SK-N-MC (cell line): Measurements from ENCODE around the gene PAX7.

Experiments used
- DNase-seq: peaks from one replicate; pipeline ENCODE4 v3.0.0-alpha.2; 2011; ENCODE audit warnings: low read depth, low spot score
- H3K27ac ChIP-seq: fragments of 200-600 bp; sonication (generic); 2 replicates; pipeline ENCODE4 v1.5.1; 2016; ENCODE audit warnings: mixed run types
- H3K36me3 ChIP-seq: fragments of 200-600 bp; sonication (generic); 2 replicates; pipeline ENCODE4 v1.6.1; 2017; ENCODE audit warnings: antibody characterized with exemption, low read length, mixed read lengths; ENCODE audit not compliant: insufficient read depth
- H3K4me3 ChIP-seq: fragments of 200-600 bp; sonication (generic); 2 replicates; pipeline ENCODE4 v1.5.1; 2016
- H3K9ac ChIP-seq: fragments of 200-600 bp; sonication (generic); 2 replicates; pipeline ENCODE4 v1.8.0; 2017; ENCODE audit warnings: mixed run types, mixed read lengths; ENCODE audit not compliant: insufficient read length
- H3K9me3 ChIP-seq: fragments of 200-600 bp; sonication (generic); 2 replicates; pipeline ENCODE4 v1.6.1; 2017; ENCODE audit warnings: low read depth, mild to moderate bottlenecking, antibody characterized with exemption, low read length, moderate library complexity, mixed read lengths
- EZH2 ChIP-seq: fragments of 200-600 bp; sonication (generic); IDR thresholded peaks from one replicate; pipeline ENCODE4 v1.6.1; 2017; ENCODE audit warnings: antibody characterized with exemption
- FOXP2 ChIP-seq: optimal IDR thresholded peaks from 2 replicates; pipeline ENCODE3; 2011; ENCODE audit warnings: mild to moderate bottlenecking, moderate library complexity; ENCODE audit not compliant: insufficient read depth; ENCODE audit errors: extremely low read length, control extremely low read depth
- POLR2AphosphoS5 ChIP-seq: IDR thresholded peaks from 2 replicates; pipeline ENCODE4 v1.6.1; 2012; ENCODE audit warnings: mild to moderate bottlenecking, low read depth, low read length, borderline replicate concordance

Gene PAX7

DNA sequence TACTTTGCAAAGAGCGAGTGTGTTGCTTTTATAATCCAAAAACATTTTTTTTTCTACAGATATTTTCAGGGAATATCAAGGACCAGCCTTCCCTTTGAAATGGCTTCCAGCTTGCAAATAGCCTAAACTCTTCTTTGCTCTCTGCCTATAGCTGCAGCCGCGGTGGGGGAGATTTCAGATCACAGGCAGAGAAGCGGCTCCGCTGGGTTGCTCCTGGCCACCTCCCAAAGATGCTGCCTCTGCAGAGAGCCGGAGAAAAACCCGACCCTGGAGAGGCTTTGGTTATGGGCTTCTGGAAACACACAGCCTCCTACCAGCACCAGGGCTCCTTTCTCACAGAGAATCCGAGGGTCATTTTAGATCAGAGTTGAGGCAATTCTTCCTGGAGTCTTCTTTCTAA, 18.6 kb upstream of the PAX7 start:
- peaks cover 4% of the 10 kb centered on the region; the same call in 1 of the 2 replicates for H3K9me3 ChIP-seq
- peak overlapping the region; percentile 65 for H3K4me3 ChIP-seq
- no peaks in the 10 kb centered on the region for H3K36me3 ChIP-seq
- H3K27ac ChIP-seq, result peak overlapping the region; percentile 99
- TF ChIP-seq POLR2AphosphoS5, result no peak
- TF ChIP-seq FOXP2, result no peak
- TF ChIP-seq EZH2, result no peak
- H3K9ac ChIP-seq, result peak overlapping the region; percentile 72
- no peak for DNase-seq

DNA sequence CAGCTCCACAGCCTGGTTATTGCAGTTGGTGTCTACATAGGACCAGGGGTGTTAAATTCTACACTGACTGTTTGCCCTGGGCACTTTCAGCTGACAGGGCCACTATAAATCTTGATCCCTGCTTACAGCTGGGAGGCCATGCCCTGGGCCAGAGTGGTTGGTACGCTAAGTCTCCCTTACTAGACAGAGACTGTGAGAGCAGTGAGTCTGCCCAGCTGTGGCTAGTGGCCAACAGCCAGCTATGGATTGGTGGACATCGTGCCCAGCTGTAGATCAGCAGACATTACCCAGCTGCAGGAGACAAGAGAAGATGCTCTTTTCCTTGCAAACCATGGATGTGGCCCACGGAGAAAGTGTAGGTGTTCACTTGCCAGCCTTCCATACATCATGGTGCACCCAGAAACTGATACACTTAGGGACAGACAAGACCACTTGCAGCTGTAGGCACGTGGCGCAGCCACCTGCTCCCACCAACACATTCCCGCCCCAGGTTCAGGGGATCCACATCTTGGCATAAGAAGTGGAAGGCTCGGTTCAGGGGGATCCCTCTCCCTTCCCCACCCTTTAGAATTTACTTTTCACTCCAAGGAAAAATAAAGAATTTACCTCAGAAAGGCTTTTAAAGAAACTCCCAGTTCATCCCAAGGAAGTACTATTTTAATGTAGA, 16.4 kb upstream of the PAX7 start:
- H3K9me3 ChIP-seq, result peaks cover 4% of the 10 kb centered on the region; the same call in 1 of the 2 replicates
- no peak for TF ChIP-seq FOXP2
- TF ChIP-seq EZH2, result no peak
- no peak for TF ChIP-seq POLR2AphosphoS5
- H3K9ac ChIP-seq, result no peak overlapping the region
- no peak overlapping the region for H3K27ac ChIP-seq
- H3K36me3 ChIP-seq, result no peaks in the 10 kb centered on the region
- DNase-seq, result no peak
- no peak overlapping the region for H3K4me3 ChIP-seq

DNA sequence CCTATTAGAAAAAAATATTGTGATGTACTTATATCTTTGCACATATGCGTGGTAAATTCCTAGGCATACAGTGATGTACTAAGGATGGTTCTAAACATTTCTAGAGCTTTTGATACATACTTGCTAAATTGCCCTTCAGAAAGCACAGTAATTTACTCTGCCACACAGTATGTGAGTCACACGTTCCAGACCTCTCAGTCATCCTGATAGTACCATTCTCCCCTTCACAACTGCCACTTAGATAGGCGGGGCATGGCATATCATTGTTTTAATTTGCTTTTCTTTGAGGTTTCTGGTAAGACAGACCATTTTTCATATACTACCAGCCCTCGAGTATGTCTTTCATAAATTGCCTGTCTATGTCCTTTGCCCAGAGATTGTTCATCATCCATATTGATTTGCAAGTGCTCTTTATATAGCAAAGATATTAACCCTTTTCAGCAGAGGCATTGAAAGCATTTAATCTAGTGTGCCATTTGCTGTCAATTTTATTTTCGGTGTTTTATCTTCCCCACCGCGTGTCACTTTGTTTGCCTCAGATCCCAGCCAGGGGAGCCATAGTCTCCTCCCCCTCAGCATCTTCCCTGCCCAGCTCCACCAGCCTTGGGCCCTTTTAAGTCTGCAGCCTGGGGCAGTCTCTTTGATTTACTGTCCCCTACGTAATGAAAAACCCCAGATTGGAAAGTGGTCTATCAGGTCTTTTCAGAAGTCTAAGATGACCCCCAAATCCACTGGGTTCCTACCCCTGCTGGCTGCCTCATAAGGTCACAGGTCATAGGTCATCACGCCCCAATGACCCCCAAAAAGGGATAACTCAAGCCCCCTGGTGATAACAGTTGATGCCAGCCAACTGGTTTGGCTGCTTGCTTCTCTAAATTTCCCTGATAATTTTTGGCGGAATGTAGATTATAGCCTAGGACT, 11.8 kb upstream of the PAX7 start:
- no peak for DNase-seq
- no peak overlapping the region for H3K9ac ChIP-seq
- TF ChIP-seq EZH2 (no peak), FOXP2 (no peak), POLR2AphosphoS5 (no peak)
- no peak overlapping the region for H3K4me3 ChIP-seq
- H3K9me3 ChIP-seq, result peaks cover 3% of the 10 kb centered on the region; the same call in 1 of the 2 replicates
- H3K36me3 ChIP-seq, result no peaks in the 10 kb centered on the region
- no peak overlapping the region for H3K27ac ChIP-seq

DNA sequence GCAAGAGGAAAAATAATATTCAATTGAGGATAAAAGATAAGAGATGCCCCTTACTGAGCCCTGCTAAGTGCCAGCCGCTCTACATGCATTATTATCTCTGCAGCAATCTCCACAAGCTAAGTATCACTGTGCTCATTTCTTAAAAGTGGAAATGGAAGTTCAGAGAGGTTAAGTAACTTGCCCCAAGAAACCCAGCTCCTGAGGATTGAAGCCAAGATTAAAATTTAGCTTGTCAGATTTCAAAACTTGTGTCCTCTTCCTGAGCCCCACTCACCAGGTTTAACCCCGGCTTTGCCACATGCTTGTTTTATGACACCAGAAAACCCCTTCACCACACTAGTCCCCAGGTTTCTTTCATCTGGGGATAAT, 11.2 kb upstream of the PAX7 start:
- TF ChIP-seq FOXP2 (no peak), EZH2 (no peak), POLR2AphosphoS5 (no peak)
- no peak for DNase-seq
- no peak overlapping the region for H3K27ac ChIP-seq
- no peaks in the 10 kb centered on the region for H3K9me3 ChIP-seq
- H3K4me3 ChIP-seq, result no peak overlapping the region
- H3K9ac ChIP-seq, result no peak overlapping the region
- H3K36me3 ChIP-seq, result no peaks in the 10 kb centered on the region

DNA sequence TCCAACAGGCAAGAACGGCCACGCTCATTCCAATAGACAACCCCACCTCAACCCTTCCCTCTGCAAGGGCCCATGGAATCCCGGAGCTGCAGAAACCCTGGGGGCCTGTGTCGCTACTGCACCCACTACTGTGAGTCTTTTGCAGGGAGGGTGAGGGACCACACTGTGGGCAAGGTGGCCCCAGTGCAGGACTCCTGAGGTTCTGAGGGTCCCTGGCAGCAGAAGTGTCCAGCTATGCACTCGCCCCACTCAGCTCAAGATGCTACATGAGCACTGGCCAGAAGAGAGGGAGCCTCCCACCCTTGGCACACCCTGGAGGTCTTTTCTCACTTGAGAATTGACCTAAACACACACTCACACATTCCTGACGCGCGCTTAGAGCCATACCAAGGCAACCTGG, 2.1 kb upstream of the PAX7 start:
- TF ChIP-seq EZH2, result no peak
- TF ChIP-seq POLR2AphosphoS5, result no peak
- no peak for TF ChIP-seq FOXP2
- no peak overlapping the region for H3K27ac ChIP-seq
- peaks cover 6% of the 10 kb centered on the region for H3K36me3 ChIP-seq
- no peak for DNase-seq
- H3K9me3 ChIP-seq, result no peaks in the 10 kb centered on the region
- H3K4me3 ChIP-seq, result no peak overlapping the region
- H3K9ac ChIP-seq, result no peak overlapping the region

DNA sequence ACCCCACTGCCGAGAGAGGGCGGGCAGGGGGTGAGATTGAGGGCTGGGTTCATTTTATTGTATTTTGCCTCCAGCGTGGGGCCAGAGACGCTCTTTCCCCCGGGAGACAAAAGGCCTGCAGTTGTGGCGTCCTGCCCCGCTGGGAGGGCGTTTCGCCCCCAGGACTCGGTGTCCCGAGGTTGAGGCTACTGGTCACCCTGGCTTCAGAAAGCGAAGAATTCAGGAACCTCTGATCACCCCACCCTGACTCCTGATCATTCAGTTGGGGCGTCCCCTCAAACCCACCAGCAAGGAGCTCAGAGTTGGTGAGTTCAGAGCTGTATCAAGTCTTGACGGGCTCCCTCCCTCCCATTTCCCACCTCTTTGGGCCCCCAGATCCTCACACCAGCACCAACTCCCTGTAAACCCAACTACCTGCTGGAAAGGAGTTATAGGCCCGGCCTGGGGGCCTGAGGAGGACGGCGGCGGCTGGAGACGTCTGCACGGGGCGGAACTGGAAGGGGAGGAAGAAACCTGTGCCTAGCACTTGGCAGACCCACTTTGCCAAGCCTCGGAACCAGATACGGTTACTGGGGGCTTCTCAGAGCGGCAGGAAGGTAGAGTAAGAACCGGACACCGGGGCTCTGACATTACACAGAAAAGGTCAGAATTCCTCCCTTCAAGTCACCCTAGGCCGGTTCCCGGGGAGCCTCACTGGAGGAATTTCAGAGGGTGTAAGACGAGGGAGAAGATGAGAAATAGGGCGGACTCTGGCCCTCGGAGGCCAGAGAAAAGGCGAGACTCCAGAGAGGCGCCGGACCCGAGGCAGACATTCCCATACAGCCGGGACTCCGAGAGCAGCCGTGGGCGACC, 761 bp upstream of the PAX7 start:
- TF ChIP-seq EZH2 (no peak), POLR2AphosphoS5 (no peak), FOXP2 (no peak)
- Histone ChIP-seq H3K9me3 (no peaks in the 10 kb centered on the region), H3K27ac (no peak overlapping the region), H3K4me3 (peak overlapping the region; percentile 96; the same call in 1 of the 2 replicates), H3K9ac (no peak overlapping the region), H3K36me3 (peaks cover 18% of the 10 kb centered on the region)
- no peak for DNase-seq

DNA sequence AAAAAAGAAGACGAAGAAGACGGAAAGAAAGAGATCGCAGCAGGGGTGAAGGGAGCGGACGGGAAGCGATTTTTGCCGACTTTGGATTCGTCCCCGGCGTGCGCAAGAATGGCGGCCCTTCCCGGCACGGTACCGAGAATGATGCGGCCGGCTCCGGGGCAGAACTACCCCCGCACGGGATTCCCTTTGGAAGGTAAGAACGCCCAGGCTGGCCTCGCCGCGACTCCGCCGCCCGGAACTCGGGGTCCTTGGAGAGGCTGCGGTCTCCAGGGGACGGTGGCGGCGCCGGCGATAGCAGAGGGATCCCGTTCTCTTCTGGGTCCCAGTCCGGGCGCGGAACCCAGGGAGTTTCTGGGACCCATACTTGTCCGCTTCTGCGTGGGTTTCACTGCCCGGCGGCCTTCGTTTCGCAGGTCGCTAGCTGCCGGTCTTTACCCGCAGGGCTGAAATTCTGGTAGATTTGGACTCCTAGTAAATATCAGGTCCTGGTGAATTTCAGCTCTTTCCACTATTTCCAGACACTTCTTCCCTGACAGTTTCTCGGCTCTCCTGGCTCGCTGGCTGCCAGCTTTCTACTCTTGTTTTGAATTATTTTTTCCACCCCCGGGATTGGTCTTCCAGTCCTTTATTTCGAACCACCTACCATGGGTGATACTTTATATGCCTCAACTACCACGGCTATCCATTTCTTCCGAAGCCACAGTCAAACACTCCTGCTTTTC, 1.0 kb downstream of the PAX7 start:
- TF ChIP-seq EZH2 (no peak), POLR2AphosphoS5 (no peak), FOXP2 (no peak)
- Histone ChIP-seq H3K36me3 (peaks cover 32% of the 10 kb centered on the region), H3K4me3 (peak overlapping the region; percentile 96), H3K9ac (peak overlapping the region; percentile 90), H3K27ac (peak overlapping the region; percentile 73), H3K9me3 (no peaks in the 10 kb centered on the region)
- DNase-seq, result no peak

DNA sequence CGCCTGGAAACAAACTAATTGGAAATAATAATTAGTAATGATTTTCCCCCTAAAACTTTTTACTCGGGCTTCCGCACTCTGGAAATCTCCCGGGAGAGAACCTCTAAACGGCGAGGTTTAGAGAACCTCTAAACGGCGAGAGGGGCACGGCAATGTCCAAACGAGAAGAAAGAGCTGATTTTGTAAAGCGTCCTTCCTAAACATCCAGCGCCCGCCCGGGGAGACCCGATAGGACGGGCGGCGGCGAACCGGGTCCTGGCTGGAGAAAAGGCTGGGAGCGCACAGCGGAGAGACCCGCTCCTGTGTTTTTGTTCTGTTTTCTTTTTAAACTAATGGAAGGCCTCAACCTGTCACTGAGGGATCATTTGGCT, 1.6 kb downstream of the PAX7 start:
- TF ChIP-seq EZH2 (no peak), POLR2AphosphoS5 (no peak), FOXP2 (no peak)
- peak overlapping the region; percentile 73 for H3K27ac ChIP-seq
- H3K36me3 ChIP-seq, result peaks cover 34% of the 10 kb centered on the region
- peak overlapping the region; percentile 96 for H3K4me3 ChIP-seq
- no peak for DNase-seq
- no peaks in the 10 kb centered on the region for H3K9me3 ChIP-seq
- peak overlapping the region; percentile 90 for H3K9ac ChIP-seq
